GM13977 (cell line): ENCODE measurements around the gene MRPS7.
A peak's percentile ranks its signal among the peaks of the same experiment; 100 is the strongest.

Experiments
- DNase-seq: peaks from one replicate; pipeline ENCODE4 v3.0.0; 2012; ENCODE audit warnings: low spot score
- in situ Hi-C: fragments of 300-500 bp; cut with MboI; formaldehyde crosslinking; loops from one replicate; pipeline ENCODE4 v1.12.0; 2022; ENCODE audit warnings: low sequenced_read_pairs, low pct_unique_long_range_greater_than_20kb, mixed read lengths, inconsistent platforms; ENCODE audit not compliant: unreplicated experiment
- TF ChIP-seq, protein P1 (sequence below): IDR thresholded peaks from 2 replicates; pipeline ENCODE4 v1.5.1; 2012; ENCODE audit warnings: mild to moderate bottlenecking, control low read depth; ENCODE audit not compliant: insufficient read depth; ENCODE audit errors: extremely low read depth, missing control alignments

MRPS7 gene

DNA sequence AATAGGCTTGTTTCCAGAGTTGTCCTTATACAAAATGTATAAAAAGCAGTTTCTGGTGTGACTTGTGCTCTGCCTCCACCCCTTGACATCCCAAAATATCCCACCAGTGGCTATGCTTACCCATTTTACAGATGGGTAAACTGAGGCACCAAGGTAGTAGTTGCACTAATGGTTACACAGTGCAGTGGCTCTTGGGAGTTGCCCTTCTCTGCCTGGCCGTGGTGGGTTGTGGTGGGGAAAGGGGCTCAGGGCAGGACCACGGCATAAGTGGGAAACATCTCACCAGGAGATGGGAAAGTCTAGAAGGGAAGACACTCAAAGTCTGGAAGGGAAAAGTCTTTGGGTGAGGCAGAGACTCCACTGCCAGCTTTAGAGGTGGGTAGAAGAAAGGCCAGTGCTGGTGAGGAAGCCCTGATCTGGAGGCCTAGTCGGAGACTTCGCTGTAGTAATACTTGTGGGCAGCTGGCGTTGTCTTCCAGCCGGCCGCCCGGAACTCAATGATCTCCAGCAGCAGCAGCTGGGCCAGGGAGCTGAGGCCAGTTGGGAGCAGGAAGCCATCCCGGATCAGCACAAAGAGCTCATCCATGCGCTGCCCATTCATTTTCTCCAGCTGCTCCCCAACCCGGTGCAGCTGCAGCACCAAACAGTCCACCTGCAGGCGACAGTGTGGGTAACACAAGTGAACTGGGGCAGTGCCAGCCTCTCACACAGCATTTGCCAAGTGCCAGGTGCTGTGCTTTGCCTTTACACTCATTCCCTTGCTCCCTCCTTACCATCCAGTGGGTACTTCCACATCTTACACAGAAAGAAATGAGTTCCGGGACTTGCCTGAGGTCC lies 4.9 kb downstream of the MRPS7 start:
- TF ChIP-seq, protein P1, sequence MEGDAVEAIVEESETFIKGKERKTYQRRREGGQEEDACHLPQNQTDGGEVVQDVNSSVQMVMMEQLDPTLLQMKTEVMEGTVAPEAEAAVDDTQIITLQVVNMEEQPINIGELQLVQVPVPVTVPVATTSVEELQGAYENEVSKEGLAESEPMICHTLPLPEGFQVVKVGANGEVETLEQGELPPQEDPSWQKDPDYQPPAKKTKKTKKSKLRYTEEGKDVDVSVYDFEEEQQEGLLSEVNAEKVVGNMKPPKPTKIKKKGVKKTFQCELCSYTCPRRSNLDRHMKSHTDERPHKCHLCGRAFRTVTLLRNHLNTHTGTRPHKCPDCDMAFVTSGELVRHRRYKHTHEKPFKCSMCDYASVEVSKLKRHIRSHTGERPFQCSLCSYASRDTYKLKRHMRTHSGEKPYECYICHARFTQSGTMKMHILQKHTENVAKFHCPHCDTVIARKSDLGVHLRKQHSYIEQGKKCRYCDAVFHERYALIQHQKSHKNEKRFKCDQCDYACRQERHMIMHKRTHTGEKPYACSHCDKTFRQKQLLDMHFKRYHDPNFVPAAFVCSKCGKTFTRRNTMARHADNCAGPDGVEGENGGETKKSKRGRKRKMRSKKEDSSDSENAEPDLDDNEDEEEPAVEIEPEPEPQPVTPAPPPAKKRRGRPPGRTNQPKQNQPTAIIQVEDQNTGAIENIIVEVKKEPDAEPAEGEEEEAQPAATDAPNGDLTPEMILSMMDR, result no peak
- in situ Hi-C loops, result no loop called here
- DNase-seq, result no peak

DNA sequence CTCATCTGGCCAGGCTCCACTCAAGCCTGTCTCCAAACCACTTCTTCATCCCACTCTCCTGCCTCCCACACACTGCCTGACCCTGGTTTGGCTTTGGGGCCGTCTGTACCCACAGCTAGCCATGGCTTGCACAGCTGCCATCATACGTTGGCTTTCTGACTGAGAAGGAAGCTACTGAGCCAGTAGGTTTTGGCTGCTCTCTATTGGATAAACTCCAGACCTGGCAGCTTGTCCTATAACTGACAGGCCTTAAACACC lies 5.4 kb downstream of the MRPS7 start:
- TF ChIP-seq, protein P1, result no peak
- in situ Hi-C loops, result no loop called here
- DNase-seq, result no peak

DNA sequence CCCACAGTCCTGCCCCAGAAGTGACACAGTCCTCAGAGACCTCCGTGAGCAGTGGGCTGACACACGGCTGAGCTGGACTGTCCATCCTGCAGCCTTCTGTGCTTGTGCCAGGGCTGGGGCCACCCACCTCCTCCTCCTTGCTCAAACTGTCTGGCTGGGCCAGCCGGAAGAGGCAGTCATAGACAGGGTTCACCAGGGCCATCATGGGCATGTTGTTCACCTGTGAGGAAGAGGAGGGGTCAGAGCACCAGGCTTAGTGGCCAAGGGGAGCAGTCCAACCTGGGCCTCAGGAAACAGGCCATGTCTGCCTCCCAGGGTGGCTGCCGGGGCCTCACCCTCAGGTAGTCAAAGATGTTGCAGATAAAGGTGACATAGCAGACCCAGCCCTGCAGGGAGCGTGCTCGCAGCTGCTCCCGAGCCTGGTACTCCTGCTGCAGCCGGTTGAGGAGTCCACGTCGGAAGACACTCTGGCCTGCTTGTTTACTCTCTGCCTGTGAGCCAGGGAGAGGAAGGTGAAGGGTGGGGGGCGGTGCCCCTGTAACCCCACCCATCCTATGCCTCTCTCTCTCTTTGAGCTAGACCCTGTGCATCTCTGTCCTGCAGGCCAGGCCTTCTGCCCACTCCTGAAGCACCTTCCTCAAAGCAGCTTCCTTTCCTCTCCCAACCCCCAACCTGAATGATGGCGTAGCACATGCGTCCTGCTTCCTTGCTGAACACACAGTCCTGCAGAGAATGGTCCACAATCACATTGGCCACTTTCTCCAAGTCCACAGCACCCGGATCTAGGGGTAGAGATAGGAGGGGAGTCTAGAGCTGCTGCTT lies 5.9 kb downstream of the MRPS7 start:
- TF ChIP-seq, protein P1, result no peak
- in situ Hi-C loops, result no loop called here
- no peak for DNase-seq

DNA sequence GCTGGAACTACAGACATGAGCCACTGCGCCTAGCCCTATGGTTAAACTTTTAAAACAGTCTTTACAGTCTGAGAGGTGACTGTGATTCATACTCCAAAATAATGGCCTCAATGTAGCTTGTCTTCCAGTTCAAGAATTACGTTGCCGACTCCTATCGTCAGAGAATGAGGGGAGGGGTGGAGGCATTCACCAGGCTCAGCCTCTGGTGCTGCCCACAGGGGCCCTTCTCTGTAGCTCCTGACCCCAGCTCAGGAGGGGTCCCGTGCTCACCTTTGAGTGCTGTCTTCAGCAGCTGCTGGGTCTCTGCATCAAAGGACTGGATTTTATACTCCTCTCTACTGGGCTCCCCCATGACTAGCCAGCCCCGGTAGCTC lies 8.2 kb downstream of the MRPS7 start:
- no peak for DNase-seq
- TF ChIP-seq, protein P1, result no peak
- in situ Hi-C loops, result loop anchor here (10.0 kb wide), 1 partner anchor 145 kb away; no protein-coding TSS in a partner anchor

DNA sequence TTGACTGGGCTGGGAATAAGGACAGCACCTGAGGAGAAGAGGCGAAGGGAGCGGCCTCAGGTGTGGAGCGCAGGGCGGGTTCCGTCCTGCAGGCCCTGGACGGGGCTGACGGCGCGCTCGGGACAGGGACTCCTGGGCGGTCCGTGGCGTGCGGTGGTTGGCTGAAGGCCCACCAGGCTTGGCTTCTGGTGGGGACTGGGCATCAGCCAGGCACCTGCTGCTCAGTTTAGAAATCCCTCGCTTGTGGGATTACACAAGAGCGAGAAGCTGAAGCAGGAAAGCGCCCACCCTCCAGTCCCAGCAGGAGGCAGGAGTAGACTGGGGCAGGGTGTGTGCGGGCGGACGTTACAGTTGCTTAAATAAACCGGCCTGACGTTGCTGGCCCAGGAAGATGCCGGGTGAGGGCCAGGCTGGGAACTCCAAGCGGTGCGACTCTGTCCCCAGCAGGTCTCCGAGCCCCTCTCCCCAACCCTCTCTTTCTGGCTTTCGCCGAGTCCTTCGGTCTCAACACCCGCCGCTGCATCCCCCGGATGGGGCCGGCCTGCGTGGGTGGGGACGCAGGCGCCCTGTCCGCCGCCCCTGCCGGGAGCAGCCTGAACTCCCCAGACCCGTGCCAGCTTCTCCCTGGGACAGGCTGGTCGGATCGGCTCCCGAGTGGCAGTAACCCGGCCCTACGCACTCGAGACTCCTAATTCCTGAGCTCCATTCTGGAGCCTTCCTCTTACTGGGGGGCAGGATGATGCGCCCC lies 8.7 kb downstream of the MRPS7 start:
- TF ChIP-seq, protein P1, result peak; percentile 45
- in situ Hi-C loops, result loop anchor here (10.0 kb wide), 1 partner anchor 144 kb away; no protein-coding TSS in a partner anchor
- DNase-seq, result peak; percentile 86

DNA sequence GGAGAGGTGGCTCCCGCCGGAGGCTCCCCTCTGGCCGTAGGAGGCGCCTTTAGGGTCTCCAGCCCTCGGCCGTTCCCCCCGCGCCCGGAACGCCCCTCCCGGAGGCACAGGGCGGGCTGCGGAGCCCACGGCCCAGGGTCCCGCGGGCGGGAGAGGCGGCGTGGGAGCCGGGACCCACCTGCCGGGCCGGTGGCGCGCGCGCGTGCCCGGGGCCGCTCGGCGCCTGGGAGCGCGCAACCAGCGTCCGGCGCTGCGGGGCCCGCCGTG lies 9.2 kb downstream of the MRPS7 start, which contains the start of gene MIF4GD:
TSS of gene MIF4GD (minus strand) at position 266 of the 267 bp plus-strand sequence. CDS start 1,036 bp downstream, outside the sequence.
- TF ChIP-seq, protein P1, result no peak
- no peak for DNase-seq
- in situ Hi-C loops, result loop anchor here (10.0 kb wide), 1 partner anchor 144 kb away; no protein-coding TSS in a partner anchor
